ENCODE data around the gene B3GALNT2.

GRCh38 chr1:235416662-235417049, 87.6 kb downstream of the B3GALNT2 start:
- TF ChIP-seq CTCF (conservative IDR thresholded peaks at IDR 0.05; ENCODE audit: low read depth, low read length) (no peak), MAFK (IDR thresholded peaks at IDR 0.05; ENCODE audit: low read depth, low read length) (no peak), POLR2A (IDR thresholded peaks at IDR 0.05; ENCODE audit: low read depth, low read length) (no peak), RFX5 (IDR thresholded peaks at IDR 0.05; ENCODE audit: low read depth, low read length) (no peak), MAZ (IDR thresholded peaks at IDR 0.05; ENCODE audit: borderline replicate concordance, low read depth, low read length) (no peak), CEBPB (IDR thresholded peaks at IDR 0.05; ENCODE audit: low read depth, low read length) (no peak), ELK1 (IDR thresholded peaks at IDR 0.05; ENCODE audit: borderline replicate concordance, low read depth, low read length) (no peak), MXI1 (IDR thresholded peaks at IDR 0.05; ENCODE audit: borderline replicate concordance, low read depth, low read length) (no peak), SMC3 (IDR thresholded peaks at IDR 0.05; ENCODE audit: low read depth, low read length) (no peak), FOS (IDR thresholded peaks at IDR 0.05; ENCODE audit: low read depth, low read length) (no peak), USF2 (IDR thresholded peaks at IDR 0.05; ENCODE audit: low read depth, low read length) (no peak), RCOR1 (IDR thresholded peaks at IDR 0.05; ENCODE audit: insufficient replicate concordance, low read length) (no peak)

Data from IMR-90 (cell line).